ENCODE data around the gene MACROD2.
"Not testable (repeated sequence)": the region's sequence is repeated elsewhere in the genome, so short reads cannot be mapped to it uniquely, and the experiment has no call there.

The MACROD2 gene

DNA sequence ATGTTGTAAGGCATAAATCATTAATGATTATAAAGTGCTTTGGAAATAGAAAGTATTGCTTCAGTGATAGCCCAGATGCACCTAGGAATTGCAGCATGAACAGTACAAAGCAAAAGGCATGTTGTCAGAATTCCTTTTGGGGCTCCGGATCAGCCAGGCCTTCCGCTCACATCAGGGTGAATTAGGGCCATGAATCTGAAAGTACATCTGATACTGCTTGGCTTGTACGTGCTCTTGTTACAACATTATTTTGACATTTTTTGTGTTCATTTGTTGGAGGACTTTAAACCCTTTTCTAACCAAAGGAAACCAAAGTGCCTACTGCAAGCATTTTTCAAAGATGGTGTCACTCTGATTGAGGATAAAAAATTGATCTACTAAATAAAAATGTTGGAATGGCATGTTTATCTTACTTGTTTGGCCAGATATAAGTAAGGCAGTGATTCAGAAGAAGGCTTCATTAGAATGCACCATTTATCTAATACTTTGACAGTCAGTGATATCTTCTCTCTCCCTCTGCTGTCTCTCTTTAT is 1347.7 kb downstream of the MACROD2 start:
- DNase-seq = no peak

DNA sequence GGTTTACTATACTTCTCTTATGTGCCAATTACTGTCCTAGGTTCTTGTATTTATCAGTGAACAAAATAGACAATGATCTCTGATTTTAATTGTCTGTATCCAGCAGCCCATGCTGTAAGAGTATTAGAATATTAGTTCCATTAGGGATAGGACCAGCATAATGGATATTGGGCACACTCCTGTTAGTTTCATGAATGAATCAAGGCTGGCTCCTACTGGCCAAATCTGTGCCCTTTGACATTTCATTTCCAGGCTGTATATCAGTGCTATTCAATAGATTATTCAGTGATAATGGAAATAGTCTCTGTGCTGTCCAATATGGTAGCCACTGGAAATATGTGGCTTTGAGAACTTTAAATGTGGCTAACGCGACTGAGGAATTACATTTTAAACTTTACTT is 1350.0 kb downstream of the MACROD2 start:
- DNase-seq = no peak

DNA sequence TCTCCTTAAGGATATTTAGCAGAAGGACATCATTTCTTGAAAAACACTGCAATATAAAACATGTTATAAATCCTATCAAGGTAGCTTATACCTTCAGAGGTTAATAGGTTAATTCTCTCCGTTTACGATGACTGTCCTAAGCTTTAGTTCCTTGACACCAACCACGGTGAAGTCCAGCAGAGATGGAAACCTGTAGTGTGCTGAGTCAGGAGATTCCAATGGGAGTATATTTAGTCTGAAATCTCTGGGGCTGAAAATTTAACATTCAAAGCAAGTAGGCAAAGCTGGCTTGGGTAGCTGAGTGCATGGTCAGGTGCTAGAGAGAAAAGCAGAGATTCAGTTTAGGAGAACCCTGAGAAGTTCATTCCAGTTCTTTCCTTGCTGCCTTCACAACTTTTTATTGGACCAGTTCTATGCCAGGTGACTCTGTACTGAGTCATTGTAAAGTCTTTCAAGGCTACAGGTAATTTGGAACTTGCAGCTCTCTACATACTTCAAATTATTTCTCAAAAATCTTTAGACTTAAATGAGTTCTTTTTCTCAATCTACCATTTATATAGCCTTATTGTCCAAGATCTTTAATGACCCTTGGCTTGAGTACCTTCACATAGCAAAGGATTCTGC is 1351.5 kb downstream of the MACROD2 start:
- DNase-seq = no peak

DNA sequence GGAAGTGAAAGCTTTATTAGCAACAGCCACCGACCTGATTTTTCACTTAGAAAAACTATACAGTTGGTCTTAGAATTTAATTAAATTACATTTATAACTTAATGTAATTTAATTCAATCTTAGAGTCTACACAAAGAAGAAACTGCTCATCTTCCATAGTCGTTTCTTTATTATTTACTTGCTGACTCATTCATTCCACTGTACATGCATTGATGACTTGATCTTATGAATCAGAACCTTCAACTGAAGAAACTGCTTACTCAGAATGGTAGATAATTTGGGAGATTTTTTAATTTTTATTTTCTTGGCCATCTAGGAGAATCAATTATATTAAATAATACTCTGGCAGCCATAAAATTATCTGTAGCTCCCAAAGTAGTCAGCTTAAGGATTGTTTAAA is 1363.7 kb downstream of the MACROD2 start:
- no peak for DNase-seq

DNA sequence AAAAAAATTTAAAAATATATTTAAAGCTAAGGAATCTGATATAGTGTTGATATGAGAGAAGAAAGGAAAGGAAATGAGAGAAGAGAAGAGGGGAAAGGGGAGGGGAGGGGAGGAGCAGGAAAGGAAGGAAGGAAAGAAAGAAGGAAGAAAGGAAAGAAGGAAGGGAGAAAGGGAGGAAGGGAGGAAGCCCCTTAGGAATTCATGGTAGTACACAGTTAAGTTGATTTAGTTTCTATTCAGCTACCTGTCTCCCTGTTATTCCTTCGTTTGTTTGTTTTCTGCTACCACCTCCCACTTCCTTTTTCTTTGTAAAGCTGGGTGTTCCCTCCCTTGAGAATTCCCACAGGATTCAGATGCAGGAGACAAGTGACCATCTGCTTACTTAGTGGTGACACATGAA is 1367.5 kb downstream of the MACROD2 start:
- no peak for DNase-seq

DNA sequence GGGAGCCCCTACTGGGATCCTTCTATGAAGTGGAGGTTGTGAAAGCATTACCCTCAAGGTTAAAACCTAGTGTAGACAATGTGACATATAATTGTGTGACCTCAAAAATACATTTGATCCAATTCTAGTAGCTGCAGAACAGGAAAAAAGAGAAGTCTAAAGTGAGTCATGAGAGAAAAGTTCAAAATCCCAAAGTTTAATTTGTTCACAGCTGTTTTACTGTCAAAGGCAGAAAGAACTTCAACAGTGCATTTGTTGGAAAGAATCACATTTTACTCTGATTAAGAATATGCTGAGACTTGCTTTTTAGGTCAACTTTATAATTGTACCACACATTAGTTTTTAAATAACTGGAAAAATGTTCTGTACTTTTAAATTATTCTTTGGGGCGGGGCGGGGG is 1369.5 kb downstream of the MACROD2 start:
- DNase-seq = no peak

DNA sequence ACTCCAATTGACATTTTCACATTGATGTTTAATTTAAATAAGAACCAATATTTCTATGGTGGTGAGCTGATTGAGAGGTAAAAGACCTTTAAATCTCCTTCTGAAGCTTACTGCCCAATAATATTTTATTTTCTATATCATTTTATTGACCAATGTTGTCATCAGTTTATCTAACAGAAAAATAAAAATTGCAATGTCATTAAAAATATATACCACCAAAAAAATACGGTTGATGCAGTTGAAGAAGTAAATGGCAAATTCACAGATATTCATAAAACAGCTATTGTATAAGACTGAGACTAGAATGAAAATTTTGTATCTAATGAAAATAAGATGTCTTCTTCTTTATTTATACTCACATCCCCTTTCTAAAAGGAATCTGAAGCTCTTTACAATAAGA is 1375.1 kb downstream of the MACROD2 start:
- DNase-seq = no peak

DNA sequence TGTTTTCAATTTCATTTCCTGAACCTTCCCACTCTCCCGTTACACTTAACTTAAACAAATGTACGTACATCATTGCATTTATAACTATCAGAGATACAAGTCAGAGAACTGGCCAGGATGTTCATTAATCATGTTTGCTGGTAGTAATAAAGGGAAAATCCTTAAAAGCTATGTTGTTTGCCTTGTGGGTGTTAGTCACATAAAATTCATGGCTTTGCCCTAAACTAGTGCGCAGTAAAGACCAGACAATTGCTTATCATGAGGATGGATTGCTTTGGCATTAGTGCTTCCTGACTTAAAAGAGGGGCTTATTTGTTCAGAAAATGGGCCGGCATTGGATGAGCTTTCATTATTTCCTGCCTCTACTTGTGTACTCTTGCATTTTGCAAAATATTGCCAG is 1379.4 kb downstream of the MACROD2 start:
- no peak for DNase-seq

DNA sequence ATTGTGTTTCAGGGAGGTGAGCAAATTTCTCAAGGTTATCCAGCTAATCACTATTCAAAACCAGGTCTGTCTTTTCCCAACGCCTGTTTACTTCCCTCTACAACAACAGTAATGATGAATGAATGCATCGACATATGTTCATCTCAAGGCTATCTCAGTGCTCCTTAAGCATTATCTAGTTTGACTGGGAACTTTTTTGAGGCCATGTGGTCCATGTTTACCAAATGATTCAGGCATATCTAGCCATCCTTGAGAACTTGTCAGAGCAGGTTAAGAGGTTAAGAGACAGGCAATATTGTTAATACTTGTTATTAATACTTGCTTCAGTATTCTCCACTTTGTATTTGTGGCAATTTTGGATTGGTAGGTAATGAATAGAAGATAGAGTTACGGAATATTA is 1380.5 kb downstream of the MACROD2 start:
- no peak for DNase-seq

DNA sequence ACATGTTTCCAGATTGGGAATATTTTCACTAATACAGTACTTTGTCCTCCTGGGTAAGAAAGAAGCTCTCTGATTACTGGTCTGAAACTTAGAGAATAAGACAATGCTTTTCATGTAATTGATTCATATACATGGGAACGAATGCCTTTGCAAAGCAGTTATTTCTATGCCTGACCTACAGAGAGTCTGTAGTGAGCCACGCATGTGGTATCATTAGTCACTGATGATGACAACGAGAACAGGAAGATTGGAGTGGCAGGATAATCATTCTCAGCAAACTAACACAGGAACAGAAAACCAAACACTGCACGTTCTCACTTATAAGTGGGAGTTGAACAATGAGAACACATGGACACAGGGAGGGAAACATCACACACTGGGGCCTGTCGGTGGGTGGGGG is 1382.3 kb downstream of the MACROD2 start:
- not testable (repeated sequence) for DNase-seq

DNA sequence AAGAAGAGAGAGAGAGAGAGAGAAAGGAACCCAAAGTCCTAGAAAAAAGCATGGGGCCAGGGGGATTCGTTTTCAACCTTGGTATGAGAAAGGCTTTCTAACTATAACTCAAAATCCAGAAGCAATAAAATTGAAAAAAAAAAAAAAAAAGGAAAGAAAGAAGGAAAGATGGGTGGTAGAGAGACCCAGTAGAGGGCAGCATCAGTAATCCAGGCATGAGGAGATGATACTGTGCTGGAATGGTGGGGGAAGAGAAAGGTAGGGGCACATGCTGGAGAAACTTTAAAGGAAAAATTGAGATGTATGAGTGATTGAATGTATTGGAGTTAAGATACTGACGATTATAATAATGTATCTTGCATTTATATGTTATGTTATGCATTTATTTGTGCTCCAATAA is 1382.8 kb downstream of the MACROD2 start:
- no peak for DNase-seq

DNA sequence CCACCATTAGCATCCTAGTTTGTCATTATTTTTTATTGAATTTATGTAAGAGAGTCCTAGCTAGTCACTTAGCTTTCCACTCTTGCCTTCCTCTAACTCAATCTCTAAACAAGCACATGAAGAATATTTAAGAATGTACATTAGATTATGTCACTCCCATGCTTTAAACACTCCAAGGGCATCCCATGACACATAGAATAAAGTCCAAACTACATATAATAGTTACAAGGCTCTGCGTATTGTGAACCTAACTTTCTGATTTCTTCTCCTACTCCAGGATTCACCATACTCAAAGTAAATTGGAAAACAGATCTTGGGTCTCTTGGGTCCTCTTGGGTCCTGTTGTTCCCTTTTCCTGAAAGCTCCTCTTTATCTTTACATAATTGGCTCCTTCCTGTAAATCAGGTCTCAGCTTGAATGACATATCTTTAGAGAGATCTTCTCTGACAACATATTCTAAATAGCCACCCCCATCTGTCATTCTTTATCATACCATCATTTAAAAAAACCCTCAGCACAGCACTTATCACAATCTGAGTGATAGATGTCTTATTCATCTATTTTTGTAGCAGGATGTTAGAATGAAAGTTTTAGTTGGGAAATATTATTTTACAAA is 1384.5 kb downstream of the MACROD2 start:
- no peak for DNase-seq

DNA sequence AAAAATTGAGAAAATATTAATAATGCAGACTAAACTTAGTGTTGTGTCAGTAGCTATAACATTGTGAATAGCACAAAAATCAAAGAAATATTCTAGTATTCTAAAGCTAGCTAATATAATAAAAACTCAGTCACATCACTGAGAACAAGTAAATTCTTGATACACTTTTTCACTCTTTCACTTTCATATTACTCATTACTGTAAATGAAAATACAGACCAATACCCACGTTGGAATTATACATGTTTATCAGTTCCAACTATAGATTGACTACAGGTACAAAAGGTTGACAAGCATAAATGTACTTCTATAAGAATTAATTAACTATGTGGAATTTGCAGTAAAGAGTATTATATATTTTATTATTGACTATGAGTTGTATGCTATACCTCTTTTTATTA is 1385.5 kb downstream of the MACROD2 start:
- no peak for DNase-seq

DNA sequence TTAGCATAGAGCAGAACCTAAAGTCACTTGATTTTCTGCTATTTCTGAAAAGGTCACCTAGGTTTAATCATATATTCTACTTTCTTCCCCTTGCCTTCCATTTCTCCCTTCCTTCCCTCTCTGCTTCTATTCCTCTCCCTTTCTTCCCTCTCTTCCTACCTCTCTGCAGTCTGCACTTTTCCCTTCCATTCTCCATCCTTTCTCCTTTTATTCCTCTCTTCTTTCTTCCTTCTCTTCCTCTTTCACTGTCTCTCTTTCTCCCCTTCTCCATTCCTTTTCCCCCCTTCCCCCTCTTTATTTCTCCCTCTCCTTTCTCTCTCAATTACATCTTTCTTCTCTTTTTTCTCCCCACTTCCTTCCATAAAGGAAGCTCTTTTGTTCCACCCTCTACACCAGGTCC is 1391.9 kb downstream of the MACROD2 start:
- no peak for DNase-seq

DNA sequence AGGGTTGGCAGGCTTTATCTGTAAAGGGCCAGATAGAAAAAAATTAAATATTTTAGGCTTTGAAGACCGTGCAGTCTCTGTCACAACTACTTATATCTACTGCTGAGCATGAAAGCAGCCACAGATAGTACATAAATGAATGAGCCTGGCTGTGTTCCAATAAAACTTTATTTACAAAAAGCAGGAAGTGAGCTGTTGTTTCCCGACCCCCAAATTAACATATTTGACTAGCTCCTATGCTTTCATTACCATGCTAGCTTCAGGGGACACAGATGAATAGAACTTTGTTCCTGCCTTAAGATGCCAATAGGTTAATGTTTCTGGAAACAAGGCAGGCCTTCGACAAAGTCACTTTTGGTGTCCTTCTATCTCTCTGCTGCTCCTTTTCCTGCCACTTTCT is 1400.1 kb downstream of the MACROD2 start:
- DNase-seq = no peak

DNA sequence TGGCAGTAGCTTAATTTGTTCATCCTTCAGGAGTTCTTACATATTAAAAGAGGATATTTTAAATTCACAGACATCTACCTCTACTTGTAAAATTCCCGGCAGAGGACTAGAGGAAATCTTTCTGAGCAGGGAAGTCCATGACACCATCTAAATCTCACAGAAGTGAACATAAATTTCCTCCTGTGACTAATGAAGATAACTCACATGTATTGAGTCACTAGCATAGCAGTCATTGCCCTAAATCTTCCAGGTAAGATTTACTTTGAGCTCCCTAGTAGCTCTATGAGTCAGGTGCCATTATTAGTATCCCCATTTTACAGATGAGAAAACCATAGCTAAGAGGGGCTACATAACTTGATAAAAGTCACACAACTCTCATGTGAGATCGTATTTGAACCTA is 1400.7 kb downstream of the MACROD2 start:
- DNase-seq = no peak

DNA sequence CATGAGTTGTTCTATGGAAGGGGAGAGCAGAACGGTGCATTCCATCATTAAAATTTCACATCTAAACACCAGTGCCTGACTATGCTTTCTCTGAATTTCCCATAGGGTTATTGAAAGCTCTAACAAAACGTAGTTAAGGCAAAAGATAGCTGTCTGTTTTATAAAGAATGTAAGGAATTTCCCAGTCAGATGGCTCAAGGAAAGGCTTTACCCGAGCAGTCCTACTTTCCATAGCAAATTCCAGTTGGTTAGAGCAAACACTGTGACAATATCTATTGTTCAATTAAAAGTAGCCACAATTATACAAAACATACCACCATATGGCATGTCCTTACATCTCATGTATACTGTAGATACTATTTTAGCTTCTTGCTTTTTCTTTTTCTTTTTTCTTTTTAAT is 1401.6 kb downstream of the MACROD2 start:
- DNase-seq = no peak

DNA sequence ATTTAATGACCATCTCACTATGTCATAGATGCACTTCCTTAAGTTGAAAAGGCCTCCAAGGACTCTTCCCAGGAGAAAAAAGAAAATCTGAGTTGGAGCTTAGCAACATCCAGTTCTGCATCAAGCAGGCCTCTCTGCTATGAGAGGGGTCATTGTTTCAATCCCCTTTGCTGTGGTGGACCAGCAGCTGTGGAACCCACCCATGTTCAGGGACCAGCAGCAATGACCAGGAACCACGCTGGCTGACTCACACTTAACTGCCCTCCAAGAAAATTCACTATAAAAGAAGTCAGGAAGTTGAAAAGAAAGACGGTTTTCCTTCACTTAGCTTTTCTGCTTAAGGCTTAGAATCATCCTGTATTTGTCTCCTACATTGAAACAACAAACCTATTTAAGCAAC is 1404.5 kb downstream of the MACROD2 start:
- no peak for DNase-seq

DNA sequence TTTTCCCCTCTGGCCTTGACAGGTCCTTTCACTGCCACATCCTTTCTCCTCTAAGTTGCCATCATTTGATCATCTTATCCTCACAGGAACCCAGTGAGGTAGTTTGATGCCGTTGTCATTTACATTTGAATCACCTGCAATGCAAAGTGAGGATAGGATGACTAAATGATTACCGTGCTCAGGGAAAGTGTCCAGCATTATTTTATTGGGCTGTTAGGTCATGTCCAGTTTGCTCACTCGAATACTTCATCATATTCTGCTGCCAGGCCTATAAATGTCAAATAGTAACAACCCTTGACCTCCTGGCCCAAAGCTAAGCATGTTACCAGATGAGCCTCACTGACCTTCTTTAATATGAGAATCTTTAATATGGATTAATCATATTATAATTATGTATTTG is 1410.8 kb downstream of the MACROD2 start:
- DNase-seq = no peak

DNA sequence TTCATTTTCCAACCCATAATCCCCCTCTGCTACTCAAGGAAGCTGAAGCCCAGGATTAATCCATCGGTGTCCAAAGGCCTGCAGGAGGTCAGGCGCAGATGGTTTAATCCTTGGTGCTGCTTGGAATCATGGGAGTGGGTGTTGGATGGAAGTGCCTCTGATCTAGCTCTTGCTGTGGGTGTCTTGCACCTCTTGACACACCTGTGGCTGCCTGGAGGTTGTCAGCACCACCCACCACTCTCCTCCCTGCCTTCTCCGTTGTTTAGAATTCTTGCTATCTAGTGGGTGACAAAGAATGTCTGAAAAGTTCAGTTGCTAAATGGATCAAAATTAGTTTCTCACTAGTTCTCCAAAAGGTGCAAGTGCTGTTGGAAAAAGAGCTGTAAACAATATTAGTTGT is 1416.5 kb downstream of the MACROD2 start:
- DNase-seq = no peak

DNA sequence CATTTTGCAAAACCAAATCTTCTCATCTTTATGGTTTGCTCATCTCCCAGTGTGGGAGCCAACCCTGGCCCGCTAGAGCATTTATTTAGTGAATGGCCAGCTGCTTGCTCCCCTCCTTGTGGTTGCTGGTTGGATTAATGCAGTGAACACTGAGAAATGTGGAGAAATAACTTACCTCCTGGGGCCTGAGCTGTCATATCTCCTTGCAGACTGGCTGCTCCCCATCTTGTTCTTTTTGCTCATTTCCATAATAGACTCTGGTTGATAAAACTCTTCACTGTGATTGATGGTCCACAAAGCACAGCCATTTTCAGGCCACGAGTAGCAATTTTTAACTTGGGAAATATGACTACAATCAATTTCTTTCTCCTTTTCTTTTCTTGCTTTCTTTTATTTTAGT is 1420.6 kb downstream of the MACROD2 start:
- no peak for DNase-seq

DNA sequence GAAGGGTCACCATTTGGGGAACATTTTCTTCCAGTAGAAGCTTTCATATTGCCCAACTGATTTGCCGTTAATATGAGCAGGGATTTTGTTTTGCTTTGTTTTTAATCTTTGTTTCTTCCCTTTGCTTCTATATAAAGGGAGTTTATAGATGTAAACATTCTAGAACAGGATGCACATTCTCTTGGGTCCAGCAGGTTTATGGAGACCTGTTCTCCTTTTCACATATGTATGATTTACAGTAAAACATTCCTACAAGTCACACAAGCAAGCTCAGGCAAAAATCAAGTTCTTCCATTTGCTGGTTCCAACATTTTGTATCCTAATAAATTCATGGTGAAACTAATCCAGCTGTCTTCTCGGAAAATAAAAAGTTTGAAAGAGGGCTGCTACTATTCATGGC is 1424.5 kb downstream of the MACROD2 start:
- DNase-seq = no peak

DNA sequence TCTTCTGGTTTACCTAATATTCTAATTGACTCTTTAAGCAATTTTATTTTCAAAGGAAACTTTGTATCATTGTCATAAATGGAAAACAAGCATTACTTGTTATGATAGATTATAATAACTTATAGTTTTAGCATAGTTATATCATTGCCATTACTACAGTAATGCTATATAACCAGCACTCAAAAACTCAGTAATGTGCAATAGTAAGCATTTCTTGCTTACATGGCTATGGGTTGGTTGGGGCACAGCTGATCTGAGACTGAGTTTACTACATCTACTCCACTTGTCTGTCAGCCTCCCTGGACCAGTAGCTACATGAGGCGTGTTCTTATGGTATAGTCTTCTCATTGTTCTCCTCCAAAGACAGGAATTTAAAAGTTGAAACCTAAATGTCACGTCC is 1427.7 kb downstream of the MACROD2 start:
- DNase-seq = no peak

DNA sequence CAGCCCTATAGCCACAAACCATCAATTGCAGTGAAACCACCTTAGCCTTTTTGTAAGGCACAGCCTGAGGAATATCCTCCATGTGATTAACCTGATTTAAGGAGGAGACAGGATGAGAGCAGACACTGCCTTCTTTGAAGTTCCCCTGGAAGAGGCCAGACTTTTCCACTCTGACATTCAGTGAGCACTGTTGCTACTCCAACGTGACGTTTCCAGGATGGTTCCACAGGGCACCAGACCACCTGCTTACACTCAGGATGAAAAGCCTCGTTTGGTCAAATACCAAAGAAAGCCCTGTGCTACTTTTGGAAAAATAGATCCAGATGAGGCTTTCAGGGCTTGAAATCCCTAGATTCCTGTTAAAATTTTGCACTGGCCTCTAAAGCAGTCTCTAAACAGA is 1444.2 kb downstream of the MACROD2 start:
- DNase-seq = no peak

Measured in right forelimb (tissue), 1 donor.